GM21529 (cell line): Measurements from ENCODE around the gene CD300LD.

Experiments used
- ATAC-seq: cut with Tn5 transposase; IDR thresholded peaks from one replicate; pipeline ENCODE4 v1.9.1; 2021; ENCODE audit not compliant: unreplicated experiment

CD300LD gene

DNA sequence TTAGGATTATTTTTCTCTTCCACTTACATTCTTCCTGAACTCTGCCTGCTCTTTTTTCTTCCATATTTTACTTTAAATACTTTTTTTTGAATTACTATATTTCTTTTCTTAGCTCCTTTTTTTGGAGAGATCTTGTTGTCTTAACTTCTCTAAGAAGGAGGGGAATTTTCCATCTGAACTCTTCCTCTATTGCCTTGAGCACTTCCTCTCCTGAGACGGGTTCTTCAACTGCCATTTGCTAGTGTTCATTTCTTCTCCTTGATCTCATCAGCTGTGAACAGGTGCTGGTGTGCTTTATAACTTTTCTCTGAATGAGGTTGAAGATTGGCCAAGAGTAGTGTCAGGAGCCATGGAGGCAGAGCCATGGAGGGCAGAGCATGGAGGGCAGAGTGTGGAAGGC, 15.1 kb upstream of the CD300LD start:
- ATAC-seq = no peak

- no peak for ATAC-seq
Observed at GRCh38 chr17:74606050-74606449, 14.0 kb upstream of the CD300LD start.

DNA sequence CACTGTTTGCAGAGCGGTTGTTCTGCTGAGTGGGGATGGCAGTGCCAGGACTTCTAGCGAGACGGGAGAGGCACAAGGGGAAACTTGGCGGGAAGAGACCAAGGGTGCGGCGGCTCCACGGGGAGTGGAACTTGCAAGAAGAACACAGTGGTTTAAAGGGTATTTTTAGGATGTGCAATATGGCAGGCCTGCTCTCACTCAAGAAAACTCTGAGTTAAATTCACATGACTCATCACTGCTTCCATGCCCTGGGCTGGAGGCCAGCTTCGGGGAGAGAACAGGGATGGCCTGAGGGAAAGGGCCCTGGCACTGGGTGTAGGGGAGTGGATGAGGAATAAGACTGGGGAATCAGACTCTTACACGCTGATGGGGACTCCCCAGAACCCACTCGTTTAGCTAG, 13.3 kb upstream of the CD300LD start:
- no peak for ATAC-seq

DNA sequence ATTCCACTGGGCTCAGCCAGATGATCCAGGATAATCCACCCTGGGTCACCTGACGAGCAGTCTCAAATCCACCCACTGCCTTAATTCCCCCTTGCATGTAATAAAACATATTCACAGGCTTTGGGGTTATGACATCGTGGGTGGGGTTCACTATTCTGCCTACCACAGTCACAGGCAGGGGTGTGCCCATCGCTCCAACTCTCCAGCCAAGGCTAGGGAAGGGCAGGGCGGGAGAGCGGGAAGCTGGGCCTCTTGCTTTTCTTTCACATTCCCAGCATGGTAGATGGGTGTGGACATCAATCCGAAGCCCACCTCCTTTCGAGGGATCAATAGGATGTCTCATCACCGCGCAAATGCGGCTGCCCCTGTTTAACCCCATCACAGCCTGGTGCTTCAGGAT, 12.7 kb upstream of the CD300LD start:
- no peak for ATAC-seq

GRCh38 chr17:74604200-74604599, 12.1 kb upstream of the CD300LD start:
- ATAC-seq = no peak

DNA sequence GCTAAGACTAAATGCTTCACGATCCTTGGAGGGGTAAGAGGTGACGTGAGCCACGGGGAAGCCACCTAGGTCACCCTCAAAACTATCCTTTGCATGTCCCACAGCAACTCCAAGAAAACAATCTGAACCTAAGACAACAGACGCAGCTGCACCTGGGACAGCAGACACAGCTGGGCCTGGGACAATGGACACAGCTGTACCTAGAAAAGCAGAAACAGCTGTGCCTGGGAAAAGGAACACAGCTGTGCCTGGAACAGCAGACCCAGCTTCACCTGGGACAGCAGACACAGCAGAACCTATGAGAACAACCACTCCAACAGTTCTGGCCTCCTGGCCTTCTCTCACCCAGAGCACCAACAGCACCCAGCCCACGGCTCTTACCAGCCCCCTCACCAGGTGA, 11.7 kb upstream of the CD300LD start:
- no peak for ATAC-seq

DNA sequence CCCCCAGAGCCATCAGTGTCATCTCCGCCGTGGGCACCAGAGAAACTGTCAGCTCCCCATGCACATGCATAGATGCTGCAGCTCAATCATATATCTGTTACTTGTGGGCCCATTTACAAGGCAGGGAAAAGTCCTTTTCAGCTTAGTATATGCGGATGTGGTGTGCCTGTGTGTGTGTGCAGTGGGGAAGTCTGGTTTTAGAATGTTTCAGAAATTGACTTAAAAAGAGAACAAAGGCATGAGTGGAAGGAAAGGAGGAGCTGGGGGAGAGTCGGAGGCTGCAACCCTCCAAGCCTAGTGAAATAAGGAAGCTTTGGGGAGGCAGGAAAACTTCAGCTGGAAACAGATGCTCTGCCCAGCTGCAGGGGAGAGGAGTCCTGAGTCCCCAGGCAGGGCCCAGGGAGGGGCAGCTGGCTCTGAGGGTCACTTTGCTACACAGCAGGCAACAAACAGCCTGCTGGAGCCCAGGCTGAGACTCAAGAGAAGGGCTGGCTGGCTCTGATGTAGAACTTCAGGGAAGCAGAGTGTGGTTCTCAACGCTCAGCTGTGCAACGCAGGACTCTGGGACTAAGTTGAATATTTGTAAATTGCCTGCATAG, 11.1 kb upstream of the CD300LD start:
- no peak for ATAC-seq

DNA sequence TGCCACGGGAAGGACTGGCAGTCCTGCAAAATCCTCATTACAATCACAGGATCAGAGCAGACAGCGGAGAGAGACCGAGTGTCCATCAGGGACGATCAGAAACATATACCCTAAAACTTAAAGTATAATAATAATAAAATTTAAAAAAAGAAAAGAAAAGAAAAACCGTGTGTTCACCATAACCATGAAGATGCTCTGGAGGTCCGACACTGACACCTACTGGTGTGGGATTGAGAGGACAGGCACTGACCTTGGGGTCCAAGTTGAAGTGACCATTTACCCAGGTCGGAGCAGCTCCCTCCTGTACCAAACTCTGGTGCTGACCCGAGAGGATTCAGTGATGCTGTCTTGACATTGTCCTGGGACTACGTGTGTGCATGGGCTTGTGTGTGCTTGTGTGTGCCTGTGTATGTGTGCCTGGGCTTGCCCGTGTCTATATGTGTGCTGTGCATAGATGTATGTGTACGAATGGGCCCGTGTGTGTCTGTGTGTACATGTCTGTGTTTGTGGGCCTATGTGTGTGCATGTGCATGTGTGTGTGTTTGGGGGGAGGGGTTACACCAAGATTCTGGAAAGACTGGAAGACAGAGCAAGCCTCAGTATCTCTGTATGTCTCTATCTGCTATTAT, 10.0 kb upstream of the CD300LD start:
- ATAC-seq = no peak

- ATAC-seq = no peak
Observed at GRCh38 chr17:74599448-74599939, 7.4 kb upstream of the CD300LD start.

- no peak for ATAC-seq
Observed at GRCh38 chr17:74599023-74599399, 6.9 kb upstream of the CD300LD start.

- no peak for ATAC-seq
Observed at GRCh38 chr17:74598346-74599022, 6.4 kb upstream of the CD300LD start.

GRCh38 chr17:74597069-74597790, 5.1 kb upstream of the CD300LD start:
- no peak for ATAC-seq

DNA sequence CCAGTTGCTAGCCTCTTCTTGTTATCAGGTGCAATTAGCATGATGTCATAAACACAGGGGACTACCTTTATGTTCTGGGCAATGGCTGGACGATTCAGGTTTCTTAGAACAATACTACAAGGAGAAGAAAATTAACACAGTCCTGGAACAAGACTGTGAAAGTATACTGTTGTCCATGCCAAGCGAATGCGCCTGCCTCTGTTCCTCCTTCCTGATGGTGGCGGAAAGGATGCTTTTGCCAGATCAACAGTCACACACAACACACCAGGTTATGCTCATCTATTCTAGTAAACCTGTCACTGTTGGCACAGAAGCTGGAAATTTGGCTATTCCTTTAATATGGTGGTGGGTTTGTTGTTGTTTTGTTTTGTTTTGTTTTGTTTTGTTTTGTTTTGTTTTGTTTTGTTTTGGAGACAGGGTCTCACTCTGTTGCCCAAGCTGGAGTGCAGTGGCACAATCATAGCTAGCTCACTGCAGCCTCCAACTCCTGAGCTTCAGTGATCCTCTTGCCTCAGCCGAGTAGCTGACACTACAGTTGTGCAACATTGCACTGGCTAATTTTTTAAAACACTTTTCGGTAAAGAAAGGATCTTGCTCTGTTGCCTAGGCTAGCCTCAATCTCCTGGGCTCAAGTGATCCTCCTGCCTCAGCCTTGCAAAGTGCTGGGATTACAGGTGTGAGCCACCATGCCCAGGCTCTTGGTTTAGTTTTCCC, 3.1 kb upstream of the CD300LD start:
- no peak for ATAC-seq

- no peak for ATAC-seq
Observed at GRCh38 chr17:74591503-74591902, 580 bp downstream of the CD300LD start.

- no peak for ATAC-seq
Observed at GRCh38 chr17:74585711-74586110, 6.4 kb downstream of the CD300LD start.

GRCh38 chr17:74584292-74585060, 7.6 kb downstream of the CD300LD start:
- ATAC-seq = no peak

DNA sequence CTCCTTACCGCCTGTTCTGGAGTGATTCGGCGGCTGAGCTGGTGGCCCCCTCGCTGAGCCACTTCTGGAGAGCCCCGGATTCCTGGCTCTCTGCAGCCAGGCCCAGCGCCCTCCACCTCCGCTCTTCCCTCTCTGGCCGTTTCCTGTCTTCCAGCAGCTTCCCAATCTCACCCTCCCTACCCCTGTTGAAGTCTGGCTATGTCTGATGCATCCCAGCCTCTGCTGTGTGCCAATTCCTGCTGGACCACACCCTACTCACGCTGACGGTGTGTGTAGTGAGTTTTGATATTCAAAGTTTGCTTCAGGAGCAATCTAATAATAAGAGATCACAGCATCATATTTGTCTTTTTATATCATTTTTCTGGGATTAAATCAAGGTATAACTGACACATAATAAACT, 9.4 kb downstream of the CD300LD start:
- no peak for ATAC-seq

DNA sequence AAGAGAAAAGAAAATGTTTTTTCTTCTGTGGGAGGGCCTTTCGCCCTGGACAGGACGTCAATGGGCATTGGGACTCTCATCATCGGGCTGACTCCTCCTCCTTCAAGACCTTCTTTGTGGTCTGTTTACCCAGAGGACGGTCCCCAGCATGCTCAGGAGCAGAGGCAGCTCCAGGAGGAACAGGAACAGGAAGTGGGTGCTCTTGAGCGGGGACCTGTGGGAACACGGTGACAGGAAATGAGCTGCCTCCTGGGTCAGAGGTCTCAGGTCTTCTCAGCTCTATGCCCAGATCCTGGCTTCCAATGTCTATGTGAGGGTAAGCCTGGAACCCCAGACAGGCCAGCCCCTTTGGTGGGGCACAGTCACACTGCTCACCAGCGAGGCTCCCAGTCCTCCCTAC, 12.2 kb downstream of the CD300LD start:
- ATAC-seq = no peak

DNA sequence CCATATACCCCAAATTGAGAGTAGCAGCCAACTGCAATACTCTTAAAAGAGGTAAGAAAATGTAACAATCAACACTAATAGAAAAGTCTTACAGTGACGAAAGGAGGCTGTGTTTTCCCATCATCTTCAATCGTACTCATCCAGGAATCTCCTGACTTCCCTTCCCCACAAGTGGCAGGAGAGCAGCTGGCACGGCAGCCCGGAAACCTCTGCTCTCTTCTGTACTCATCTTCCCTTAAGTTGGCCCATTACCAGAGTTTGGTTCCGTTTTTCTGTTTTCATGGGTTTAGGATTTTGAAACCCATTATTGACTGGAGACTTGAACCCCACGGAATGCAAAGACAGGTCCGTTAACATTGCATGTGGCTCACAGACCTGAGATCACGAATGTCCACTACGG, 13.1 kb downstream of the CD300LD start:
- ATAC-seq = no peak

- no peak for ATAC-seq
Observed at GRCh38 chr17:74574489-74575142, 17.5 kb downstream of the CD300LD start.
